HL-60/S4 treated with phorbol 12-myristate 13-acetate at 8.2 ng/mL for 4 days and 3 days (cell line): Measurements from ENCODE around the gene ANAPC16.
"Not testable (repeated sequence)": the region's sequence is repeated elsewhere in the genome, so short reads cannot be mapped to it uniquely, and the experiment has no call there.

Experiments
- in situ Hi-C: fragments of 300-500 bp; cut with MboI; formaldehyde crosslinking; loops from 2 replicates; pipeline ENCODE4 v1.15.0; 2022; ENCODE audit warnings: low sequenced_read_pairs

The ANAPC16 gene

DNA sequence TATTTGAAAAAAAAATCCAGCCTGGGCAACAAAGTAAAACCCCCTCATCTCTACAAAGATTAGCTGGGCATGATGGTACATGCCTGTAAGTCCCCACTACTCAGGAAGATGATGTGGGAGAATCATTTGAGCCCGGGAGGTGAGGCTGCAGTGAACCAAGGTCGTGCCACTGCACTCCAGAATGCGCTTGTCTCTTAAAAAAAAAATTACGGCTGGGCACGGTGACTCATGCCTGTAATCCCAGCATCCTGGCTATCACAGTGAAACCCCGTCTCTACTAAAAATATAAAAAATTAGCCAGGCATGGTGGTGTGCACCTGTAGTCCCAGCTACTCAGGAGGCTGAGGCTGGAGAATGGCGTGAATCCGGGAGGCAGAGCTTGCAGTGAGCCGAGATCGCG, 4.4 kb upstream of the ANAPC16 start:
- in situ Hi-C loops: not testable (repeated sequence)

DNA sequence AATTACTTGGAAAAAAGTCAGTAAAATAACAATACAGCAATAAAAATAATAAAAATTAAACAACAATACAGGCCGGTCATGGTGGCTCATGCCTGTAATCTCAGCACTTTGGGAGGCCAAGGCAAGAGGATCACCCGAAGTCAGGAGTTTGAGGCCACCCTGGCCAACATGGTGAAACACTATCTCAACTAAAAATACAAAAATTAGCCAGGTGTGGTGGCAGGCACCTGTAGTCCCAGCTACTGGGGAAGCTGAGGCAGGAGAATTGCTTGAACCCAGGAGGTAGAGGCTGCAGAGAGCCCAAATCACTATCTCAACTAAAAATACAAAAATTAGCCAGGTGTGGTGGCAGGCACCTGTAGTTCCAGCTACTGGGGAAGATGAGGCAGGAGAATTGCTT, 4.0 kb upstream of the ANAPC16 start:
- in situ Hi-C loops: not testable (repeated sequence)

DNA sequence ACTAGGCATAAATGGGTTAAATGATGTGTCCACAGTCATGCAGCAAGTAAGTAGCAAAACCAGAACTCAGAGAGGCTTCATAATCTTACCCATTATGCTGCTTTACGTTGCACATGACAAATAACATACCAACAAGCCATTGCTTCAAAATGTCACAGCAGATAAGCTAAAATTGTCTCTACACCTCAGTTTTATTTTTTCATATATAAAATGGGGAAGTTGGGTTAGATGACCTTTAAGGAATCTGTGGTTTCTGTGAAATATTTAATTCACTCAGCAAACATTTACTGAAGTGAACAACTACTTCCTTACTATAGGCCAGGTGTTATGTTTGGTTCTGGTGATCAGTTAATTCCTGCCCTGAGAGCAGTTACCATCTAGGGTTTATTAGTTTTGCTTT, 2.5 kb downstream of the ANAPC16 start:
- in situ Hi-C loops: no loop called here

DNA sequence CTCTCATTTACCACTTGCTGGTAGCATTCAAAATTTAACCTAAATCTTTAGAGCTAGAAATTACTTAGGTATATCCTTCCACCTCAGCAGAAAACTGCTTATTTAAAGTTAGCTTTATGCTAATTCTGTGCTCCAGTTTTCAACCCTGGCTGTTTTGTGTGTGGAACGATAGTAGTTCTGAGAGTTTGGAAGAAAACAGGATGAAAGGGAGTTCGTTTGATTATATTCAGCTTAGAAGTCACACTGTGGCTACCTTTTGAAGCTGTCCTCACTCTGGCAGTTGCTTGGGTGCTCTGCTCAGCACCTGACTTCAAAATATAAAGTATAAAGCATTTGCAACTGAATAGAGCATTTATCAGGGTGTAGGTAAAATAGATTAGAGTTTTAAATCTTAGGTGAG, 2.9 kb downstream of the ANAPC16 start:
- in situ Hi-C loops: no loop called here

DNA sequence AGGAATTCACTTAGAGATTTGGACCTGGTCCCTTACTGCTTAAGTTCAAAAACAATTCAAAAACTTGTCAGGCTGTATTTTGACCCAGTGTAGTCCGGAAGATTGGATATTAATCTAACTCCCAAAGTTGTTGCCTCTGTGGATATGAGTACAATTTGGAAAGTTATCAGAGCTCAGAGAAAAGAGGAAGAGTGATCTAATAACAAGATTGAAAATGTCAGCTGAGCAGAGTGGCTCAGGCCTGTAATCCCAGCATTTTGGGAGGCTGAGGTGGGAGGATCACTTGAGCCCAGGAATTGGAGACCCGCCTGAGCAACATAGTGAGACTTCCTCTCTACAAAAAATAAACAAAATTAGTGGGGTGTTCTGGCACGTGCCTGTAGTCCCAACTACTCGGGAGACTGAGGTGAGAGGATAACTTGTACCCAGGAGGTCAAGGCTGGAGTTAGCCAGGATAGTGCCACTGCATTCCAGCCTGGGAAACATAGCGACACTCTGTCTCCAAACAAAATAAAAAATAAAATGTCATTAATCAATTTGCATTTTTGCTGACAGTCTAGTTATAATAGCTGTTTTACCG, 3.5 kb downstream of the ANAPC16 start:
- in situ Hi-C loops: no loop called here

DNA sequence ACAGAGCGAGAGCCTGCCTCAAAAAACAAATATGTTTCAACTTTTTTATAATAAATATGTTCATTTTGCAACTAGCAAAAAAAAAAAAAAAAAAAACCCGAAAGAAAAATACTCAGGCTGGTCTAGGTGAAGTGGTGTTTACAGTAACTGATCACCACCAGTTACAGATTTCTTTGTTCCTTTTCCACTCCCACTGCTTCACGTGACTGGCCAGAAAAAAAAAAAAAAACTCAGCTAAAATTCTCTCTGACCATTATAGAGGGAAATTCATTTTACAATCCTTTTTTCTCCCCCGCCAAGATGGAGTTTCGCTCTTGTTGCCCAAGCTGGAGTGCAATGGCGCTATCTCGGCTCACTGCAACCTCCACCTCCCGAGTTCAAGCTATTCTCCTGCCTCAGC, 4.8 kb downstream of the ANAPC16 start:
- in situ Hi-C loops: no loop called here

DNA sequence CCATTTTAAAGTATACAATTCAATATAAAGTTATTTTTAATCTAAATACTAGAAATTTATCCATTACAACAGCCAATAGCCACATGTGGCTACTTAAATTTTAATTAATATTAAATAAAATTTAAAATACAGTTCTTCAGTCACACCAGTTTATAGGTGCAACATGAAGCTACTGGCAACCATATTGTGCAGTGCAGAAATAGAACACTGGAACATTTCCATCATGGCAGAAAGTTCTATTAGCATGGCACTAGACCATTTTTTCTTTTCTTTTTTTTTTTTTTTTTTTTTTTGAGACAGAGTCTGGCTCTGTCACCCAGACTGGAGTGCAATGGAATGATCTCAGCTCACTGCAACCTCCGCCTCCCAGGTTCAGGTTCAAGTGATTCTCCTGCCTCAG, 5.5 kb downstream of the ANAPC16 start:
- in situ Hi-C loops: no loop called here

DNA sequence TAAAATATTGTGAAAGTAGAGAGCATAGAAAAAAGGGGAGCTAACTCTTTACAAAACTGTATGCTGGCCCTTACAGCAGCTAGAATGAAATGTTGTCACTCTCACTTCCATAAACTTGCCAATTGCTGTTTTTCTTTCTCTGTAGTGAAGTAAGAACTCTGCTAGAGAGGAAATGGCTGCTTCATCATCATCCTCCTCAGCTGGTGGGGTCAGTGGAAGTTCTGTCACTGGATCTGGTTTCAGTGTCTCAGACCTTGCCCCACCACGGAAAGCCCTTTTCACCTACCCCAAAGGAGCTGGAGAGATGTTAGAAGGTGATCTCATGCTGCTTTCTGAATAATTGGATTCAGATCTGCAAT, 7.9 kb downstream of the ANAPC16 start:
- in situ Hi-C loops: no loop called here

DNA sequence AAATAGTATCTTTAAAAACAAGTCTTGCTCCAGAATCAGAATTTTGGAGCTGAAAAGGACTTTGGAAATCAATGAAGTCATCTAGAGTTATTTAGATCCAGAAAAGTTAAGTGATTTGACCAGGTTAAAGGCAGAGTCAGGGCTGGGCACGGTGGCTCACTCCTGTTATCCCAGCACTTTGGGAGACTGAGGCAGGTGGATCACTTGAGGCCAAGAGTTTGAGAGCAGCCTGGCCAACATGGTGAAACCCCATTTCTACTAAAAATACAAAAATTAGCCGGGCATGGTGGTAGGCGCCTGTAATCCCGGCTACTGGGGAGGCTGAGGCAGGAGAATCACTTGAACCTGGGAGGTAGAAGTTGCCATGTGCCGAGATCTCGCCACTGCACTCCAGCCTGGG, 8.4 kb downstream of the ANAPC16 start:
- in situ Hi-C loops: not testable (repeated sequence)

DNA sequence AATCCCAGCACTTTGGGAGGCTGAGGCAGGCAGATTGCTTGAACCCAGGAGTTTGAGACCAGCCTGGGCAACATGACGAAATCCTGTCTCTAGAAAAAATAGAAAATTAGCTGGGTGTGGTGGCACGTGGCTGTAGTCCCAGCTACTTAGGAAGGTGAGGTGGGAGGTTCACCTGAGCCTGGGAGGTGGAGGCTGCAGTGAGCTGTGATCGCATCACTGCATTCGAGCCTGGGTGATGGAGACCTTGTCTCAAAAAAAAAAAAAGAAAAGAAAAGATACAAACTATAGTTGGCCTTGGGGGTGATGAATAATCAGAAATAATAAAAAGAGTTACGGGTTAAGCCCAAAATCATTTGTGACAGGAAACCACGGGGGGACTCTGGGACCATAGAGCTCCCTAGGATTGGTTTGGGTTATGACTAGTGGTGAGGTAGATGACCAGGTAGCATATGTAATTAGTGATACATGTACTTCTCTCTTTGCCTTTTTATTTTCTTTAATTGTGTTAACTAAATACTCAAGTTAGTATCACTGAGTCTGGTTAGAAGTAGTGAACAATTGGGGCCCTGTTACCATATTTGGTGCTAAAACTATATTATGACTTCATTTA, 10.7 kb downstream of the ANAPC16 start:
- in situ Hi-C loops: no loop called here

DNA sequence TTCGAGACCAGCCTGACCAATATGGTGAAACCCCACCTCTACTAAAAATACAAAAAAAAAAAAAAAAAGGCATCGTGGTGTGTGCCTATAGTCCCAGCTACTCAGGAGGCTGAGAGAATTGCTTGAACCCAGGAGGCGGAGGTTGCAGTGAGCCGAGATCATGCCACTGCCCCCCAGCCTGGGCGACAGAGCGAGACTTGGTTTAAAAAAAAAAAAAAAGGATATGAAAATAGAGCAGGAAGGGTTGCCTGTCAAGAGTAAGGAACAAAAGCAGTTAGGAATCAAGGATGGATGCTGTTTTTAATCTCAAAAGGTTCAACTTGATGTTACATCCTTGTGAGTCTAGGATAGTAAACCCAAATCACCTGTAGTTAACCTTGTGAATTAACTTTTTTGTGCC, 12.0 kb downstream of the ANAPC16 start:
- in situ Hi-C loops: no loop called here

DNA sequence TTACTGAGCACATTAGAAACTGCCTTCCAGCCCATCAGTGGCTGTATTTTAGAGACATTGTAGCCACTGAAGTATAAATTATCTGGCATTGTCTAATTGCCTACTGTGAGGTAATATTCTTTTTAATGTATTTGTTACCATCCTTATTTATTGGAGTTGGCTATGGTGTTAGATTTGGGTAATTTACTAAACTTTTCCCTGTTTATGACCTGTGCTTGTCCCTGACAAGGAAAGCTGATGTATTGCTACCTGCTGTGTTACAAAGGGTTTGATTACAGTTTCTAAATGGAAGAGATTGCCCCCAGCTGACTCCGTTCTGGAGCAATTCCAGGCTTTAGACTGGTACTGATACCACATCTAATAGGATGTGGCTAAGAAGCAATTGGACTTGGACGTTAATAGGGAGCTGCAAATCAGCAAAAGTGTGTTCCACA, 12.5 kb downstream of the ANAPC16 start:
- in situ Hi-C loops: no loop called here

DNA sequence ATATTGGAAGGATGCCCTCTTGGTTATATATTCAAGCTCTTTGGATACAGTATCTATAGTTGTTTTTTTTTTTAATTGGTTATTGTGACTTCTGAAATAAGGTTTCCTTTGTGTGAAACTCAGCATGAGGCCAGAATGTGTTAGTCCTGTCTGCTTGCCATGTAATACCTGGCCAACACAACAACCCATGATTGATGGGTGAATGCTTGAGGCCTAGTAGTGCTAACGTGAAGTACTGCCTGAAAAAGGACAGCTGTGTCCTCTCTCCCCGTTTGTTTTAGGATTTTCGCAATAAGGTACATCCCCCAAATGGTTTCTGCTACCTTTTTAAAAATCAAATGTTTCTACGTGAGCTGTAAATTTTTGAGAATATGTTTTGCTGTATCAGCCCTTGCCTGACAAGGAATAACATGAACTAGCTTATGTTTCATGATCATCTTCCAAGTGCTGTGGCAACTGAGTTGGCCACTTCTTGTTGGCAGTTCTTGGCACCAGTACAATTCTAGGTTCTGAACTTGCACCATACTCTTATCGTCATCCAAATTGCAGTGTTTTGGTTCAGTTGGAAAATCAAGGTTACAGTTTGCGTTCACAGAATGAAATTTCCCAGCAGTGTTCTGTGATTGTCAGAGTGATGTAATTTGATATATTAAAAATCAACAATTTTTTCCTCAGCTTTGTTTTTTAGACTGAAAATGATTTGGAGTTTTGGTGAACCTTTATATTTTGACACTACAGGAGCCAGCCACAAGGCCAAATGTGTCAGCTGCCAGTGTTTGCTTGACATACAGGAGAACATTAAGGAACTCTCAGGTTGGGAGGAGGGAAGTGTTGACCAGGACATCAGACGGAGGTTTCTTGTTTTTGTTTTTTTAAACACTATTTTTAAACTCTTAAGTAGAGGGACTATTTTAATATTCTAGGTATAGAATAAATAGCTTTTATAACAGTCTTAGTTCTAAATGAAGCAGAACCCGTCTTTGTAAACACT, 13.7 kb downstream of the ANAPC16 start:
- in situ Hi-C loops: no loop called here

DNA sequence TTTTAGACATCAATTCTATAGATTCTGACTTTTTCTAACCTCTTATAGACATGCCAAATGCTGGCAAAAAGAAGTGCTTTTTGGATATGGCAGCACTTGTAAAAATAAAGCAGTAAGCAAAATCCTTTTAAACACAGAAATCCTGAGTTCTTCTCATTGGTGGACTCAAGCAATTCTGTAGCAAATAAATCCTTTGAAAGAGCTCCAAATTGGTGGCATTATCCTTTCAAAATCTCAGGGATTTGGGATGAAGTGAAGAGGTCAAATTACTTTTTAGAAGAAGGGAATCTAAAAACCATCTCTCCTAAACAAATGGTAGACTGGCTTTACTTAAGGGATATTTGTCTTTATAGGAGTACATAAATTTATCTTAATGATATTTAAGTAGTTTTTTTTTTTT, 17.8 kb downstream of the ANAPC16 start:
- in situ Hi-C loops: no loop called here

DNA sequence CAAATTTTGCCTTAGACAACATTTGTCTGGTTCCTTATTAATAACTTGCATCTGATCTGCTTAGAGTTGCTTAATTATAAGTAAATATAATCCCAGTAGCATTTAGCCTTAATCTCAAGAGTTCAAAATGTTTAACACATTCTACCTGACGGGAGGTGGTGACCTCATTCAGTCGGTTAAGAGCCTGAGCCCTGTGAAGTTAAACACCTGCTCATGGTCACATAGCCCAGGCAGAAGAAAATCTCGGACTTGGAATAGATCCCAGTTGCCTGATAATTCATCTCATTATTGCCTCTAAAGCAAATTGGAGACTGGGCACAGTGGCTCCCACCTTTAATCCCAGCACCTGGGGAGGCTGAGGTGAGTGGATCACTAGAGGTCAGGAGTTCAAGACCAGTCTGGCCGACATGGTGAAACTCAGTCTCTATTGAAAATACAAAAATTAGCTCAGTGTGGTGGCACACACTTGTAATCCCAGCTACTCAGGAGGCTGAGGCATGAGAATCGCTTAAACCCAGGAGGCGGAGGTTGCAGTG, 18.8 kb downstream of the ANAPC16 start:
- in situ Hi-C loops: no loop called here

DNA sequence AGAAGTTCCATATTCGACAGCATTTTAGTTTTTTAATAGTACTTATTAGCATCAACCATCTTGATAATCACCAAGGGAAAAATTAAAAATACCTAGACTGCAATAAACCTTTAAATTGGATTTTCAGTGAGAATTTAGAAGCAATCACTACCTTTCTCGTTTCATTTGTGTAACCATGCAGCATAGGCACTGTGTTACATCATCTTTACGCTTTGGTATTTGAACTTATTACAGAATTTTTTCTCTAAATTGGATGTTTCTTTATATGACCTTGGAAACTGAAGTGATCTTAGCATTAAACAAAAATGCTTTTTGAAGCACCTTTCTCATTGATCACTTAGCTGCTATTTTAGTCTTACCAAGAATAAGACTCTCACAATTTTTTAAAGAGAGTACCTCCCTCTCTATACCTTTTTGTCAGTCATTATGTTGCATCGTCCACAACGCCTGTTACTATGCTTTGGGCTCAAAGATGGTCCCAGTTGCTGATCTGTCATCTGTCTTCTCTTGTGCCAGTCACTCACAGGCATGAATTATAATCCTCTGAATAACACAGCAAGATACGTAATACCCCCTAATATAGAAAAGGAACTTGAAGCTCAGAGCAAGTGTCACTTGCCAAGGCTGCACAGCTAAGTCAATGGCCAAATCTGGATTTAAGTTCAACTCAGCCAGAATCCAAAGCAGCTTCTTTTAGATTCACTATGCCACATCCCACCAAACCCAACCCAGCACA, 19.9 kb downstream of the ANAPC16 start:
- in situ Hi-C loops: no loop called here

DNA sequence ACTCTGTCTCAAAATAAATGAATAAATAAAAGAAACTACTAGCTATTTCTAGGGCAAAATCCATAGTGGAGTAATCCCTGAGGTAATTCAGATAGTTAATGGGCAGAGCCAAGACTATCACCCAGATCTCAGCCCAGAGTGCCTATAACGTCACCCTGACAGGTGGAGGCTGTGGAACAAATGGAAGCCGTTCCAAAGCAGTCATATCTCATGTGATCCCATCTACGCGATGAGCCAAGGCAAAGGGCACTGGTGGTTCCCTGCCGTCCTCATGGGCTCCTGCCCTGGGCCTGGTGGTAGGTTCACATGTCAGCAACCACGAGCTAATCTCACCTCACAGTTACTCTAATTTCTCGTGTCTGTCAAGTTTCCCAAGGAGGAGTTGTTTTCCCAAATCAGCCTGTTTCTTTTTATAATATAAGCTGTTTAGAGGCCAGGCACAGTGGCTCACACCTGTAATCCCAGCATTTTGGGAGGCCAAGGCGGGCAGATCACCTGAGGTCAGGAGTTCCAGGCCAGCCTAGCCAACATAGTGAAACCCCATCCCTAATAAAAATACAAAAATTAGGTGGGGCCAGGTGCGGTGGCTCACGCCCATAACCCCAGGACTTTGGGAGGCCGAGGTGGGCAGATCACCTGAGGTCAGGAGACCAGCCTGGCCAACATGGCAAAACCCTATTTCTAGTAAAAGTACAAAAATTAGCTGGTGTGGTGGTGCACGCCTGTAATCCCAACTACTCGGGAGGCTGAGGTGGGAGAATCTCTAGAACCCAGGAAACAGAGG, 22.8 kb downstream of the ANAPC16 start:
- in situ Hi-C loops: no loop called here

DNA sequence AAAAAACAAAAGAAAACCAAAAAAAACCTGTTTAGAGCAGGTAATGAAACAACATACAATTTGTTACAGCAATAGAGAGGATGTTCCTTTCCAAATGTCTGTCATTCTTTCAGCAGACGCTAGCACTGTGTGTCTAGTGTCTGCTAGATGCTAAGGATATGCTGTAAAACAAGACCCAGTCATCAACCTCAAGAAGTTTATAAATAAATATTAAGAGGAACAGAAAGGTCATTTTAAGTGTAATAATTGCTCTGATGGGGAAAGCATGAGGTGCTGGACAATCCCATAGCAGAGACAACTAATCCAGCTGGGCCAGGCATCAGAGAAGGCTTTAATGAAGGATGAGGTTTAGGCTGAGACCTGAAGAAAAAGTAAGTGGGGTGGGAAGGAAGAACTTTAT, 23.6 kb downstream of the ANAPC16 start:
- in situ Hi-C loops: no loop called here

DNA sequence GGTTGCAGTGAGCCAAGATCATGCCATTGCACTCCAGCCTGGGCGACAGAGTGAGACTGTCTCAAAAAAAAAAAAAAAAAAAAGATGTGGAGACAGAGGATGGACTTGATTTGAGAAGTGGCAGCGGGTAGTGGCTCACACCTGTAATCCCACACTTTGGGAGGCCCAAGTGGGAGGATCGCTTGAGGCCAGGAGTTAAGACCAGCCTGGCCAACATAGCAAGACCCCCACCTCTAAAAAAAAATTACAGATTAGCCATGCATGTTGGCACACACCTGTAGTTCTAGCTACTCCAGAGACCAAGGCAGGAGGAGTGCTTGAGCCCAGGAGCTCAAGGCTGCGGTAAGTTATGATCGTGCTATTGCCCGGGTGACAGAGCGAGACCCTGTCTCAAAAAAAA, 24.6 kb downstream of the ANAPC16 start:
- in situ Hi-C loops: no loop called here

DNA sequence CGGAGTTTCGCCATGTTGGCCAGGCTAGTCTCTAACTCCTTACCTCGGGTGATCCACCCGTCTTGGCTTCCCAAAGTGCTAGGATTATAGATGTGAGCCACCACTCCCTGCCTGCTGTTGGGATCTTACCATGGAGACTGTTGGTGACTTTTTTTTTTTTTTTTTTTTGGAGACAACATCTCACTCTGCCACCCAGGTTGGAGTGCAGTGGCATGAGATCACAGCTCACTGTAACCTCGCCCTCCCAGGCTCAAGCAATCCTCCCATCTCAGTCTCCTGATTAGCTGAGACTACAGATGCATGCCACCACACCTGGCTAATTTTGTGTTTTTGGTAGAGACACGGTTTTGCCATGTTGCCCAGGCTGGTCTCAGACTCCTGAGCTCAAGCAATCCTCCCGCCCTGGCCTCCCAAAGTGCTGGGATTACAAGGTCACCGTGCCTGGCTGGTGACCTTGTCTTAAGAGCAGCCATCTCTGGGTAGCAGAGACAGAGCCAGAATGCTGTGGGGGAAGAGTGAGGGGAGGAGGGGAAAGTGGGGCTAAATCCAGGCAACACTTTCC, 26.0 kb downstream of the ANAPC16 start:
- in situ Hi-C loops: no loop called here
